MV-4-11 (cell line): ENCODE data around the gene RXFP2.

ENCODE experiments used
- DNase-seq: peaks from one replicate; lab custom pipeline; 2025; lab: John Stamatoyannopoulos, UW

The RXFP2 gene

DNA sequence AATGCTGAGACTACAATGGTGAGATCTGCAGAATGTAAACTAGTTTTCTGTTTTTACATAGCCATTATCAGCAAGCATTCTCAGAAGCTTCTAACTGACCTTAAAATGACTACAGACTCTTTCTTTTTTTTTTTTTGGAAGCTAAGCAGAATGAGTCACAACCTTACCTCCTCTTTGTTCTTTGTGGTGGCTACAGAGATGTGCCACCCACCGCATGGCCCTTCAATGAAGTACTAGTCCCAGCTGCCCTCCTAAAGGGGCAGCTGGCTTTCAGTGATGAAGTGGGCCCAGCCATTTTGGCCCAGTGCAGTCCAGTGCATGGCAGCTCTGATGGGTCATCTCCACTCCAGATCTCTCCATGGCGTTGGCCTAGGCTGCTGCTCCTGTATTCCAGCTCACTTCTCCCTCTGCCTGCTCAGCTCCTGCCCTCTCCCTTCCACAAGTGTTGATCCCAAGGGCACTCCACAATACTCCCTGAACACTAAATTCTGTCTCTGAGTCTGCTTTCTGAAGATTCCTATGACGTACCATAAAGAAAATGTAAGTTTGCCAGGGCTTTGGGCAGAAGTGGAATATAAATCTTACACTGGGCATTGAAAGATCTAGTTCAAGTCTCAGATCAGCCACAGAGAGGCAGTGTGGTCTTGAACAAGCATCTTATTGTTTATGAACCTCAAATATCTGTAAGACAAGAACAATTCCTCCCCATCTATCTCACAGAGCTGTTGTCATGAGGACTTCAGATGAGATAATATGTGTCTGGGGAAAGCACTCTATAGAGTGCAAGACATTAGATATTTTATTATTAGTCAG is 85.6 kb downstream of the RXFP2 start:
- peak; percentile 44 for DNase-seq

- no peak for DNase-seq
Measured at GRCh38 chr13:31826521-31826920, 87.2 kb downstream of the RXFP2 start.

DNA sequence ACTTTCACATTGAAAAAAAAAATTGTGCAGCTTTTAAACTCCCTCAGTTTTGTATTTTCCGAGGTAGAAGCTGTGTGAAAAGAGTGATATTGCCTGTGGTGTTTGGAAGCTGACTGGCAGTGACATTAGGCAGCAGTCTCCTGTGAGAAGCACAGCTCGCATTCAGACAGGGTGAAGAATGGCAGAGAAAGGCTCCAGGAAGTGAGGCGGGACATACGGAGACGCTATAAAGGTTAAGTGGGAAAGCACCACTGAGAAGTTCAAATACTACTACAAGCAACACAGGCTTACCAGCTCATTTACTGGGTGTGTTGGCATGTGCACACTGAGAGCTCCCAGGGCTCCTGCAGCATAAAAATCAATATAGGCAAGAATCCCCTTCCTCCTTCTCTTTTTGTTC is 88.4 kb downstream of the RXFP2 start:
- no peak for DNase-seq

GRCh38 chr13:31835932-31836331 is 96.6 kb downstream of the RXFP2 start:
- DNase-seq = no peak

DNA sequence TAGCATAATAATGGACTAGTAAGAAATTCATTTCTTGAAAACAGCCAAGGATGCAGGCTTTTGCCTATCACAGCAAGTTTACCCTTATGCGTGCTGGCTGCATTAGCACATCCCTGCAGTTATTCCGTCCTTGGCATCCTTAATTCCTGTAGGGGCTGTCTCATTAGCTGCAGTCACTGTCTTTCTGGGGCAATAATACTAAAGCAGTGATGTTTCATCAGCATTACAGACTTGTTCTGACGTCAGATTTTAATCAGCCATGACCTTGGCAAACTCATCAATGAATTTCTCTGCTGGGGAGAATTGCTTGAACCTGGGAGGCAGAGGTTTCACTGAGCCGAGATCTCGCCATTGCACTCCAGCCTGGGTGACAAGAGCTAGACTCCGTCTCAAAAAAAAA is 103.7 kb downstream of the RXFP2 start:
- DNase-seq = no peak

DNA sequence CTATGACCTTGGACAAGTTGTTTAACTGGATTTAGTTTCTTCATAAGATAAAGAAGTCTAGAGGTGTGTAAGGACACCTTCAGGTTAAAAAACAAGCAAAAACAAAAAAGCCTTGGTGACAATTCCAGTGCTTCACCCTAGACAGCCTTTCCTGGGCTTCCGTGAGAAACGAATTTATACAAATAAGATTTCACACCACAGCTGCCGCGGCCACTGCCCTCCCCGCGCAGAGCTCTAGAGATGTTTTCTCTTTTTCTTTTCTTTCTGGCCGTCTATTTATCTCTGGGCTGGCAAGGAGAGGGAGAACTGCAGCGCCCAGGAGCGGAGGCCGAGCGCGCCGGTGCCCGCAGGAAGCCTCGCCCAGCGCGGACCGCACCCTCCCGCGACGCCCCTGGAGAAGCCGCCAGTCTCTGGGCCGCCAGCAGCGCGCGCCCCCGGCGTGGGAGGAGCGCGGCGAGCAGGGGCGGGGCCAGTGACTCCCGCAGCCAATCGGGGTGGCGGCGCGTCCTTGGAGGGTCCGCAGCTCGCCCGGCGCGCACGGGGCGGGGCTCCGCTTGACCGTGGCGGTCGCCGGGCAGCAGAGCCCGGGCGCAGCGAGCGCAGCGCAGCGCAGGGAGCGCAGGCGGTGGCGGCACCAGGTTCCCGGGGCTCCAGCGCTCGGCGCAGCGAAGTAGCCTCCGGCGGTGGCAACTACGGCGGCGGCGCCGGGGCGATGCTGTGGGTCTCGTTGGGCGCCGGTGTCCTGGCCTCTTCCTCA is 107.0 kb downstream of the RXFP2 start:
- peak; percentile 75 for DNase-seq

GRCh38 chr13:31846961-31847752 is 107.8 kb downstream of the RXFP2 start:
- no peak for DNase-seq

- no peak for DNase-seq
Measured at GRCh38 chr13:31848621-31849020, 109.3 kb downstream of the RXFP2 start.

GRCh38 chr13:31849206-31849605 is 109.9 kb downstream of the RXFP2 start:
- no peak for DNase-seq

DNA sequence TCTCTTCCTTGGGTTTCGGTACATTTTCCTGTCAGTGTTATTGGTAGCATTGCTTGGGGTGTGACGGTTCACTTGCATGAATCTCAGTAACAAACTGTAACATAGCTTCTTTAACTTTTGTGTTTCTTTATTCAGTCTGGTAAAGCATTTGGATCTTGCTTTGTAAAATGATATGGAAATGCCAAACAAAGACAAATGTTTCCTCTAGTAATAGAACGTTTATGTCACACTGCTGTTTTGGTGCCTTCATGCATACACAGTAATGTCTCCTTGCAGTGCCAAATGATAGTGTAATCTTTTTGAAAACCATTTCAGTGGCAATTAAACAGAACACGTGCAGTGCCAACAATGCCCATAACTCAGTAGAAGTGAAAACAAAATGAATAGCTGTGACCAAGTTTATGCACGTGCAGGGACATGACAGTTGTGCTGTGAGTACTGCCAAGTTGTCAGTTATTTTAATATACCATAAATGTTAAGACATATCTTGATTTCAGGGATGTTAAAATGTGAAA is 110.8 kb downstream of the RXFP2 start:
- no peak for DNase-seq

DNA sequence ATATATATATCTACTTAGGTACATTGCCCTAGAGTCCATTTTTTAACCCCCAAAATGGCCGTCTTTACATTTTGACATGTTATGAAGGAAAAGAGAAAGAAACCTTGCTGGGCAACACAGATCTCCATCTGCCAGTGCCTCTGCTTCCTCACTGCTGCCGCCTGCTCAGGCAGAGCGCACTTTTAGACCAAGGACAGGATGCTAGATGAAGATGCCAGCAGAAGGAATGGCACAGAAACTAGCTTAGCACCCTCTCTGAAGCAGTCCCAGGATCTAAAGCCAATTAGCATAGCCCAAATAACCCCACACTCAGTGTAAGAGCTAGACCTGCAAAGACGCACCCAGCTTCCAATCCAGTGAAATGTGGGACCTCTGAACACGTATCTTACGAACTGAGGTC is 111.9 kb downstream of the RXFP2 start:
- no peak for DNase-seq
